ACHN (cell line): ENCODE measurements around the gene MTR.
"Not testable (repeated sequence)": the region's sequence is repeated elsewhere in the genome, so short reads cannot be mapped to it uniquely, and the experiment has no call there.

Source experiments
- DNase-seq: peaks from one replicate; pipeline ENCODE4 v3.0.0-alpha.2; 2015
- in situ Hi-C: cut with HindIII; loops from 2 replicates; pipeline ENCODE4 v1.10.0; 2017; ENCODE audit warnings: low sequenced_read_pairs, low pct_ligation_motif_present, low pct_unique_long_range_greater_than_20kb

The MTR gene

GRCh38 chr1:236853921-236854604 lies 59.0 kb downstream of the MTR start:
- in situ Hi-C loops: no loop called here
- DNase-seq: no peak

GRCh38 chr1:236854605-236854983 lies 59.5 kb downstream of the MTR start:
- in situ Hi-C loops: no loop called here
- DNase-seq: peak; percentile 51

DNA sequence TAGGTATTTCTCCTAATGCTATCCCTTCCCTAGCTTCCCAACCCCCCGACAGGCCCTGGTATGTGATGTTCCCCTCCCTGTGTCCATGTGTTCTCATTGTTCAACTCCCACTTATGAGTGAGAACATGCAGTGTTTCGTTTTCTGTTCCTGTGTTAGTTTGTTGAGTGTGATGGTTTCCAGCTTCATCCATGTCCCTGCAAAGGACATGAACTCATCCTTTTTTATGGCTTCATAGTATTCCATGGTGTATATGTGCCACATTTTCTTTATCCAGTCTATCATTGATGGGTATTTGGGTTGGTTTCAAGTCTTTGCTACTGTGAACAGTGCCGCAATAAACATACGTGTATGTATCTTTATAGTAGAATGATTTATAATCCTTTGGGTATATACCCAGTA lies 61.6 kb downstream of the MTR start:
- DNase-seq, in situ Hi-C loops: not testable (repeated sequence)

GRCh38 chr1:236858165-236858564 lies 63.1 kb downstream of the MTR start:
- in situ Hi-C loops: no loop called here
- DNase-seq: no peak

DNA sequence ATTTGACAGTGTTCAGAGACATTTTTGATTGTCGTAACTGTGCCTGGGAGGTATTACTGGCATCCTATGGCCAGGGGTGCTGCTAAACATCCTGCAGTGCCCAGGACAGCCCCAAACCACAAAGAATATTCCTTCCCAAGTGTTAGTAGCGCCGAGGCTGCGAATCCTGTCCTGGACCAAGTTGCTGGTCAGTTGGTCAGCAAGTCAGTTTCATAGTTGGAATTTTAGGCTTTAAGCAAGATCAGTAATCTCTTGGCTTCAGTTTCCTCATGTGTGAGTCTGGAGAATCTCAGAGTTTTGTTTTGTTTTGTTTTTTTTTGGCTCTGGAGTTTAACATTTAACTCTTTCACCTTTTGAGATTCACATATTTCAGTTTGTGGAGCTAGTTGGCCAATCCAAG lies 65.0 kb downstream of the MTR start:
- in situ Hi-C loops: no loop called here
- no peak for DNase-seq

DNA sequence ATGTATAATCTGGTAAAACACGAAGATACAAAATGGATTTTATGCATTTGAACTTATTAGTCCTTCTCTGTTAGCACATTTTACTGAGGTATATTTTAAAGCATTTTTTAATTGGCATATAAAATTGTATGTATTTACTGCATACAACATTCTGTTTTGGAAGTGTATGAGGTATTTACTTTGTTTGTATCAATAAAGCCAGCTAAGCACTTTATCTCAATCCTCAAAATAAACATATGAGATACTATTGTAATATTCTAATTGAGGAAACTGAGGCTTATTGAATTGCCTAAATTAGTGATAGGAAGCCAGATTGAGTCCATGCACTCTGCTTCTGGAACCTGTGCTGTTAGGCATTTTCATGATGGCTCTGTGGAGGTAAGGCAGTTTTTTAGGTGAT lies 65.6 kb downstream of the MTR start:
- in situ Hi-C loops: no loop called here
- DNase-seq: no peak

GRCh38 chr1:236861560-236862218 lies 66.6 kb downstream of the MTR start:
- in situ Hi-C loops: no loop called here
- DNase-seq: no peak

DNA sequence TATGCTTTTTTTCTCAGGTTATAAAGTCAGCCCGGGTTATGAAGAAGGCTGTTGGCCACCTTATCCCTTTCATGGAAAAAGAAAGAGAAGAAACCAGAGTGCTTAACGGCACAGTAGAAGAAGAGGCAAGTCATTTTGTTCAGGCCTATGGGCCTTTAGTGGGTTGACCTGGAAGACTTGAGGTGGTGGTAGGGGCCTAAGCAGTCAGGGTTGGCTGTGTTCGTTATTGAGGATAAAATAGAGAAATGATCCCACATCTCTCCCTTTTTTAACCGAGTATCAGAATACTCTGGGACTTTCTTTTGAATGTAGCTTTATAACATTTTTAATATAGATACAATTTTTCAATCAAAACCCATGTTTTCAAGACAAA lies 67.1 kb downstream of the MTR start:
- no peak for DNase-seq
- in situ Hi-C loops: no loop called here

- in situ Hi-C loops: no loop called here
- peak; percentile 72 for DNase-seq
These were observed 67.6 kb downstream of the MTR start for GRCh38 chr1:236862615-236863211.

- in situ Hi-C loops: no loop called here
- no peak for DNase-seq
These were observed 69.1 kb downstream of the MTR start for GRCh38 chr1:236864211-236864610.

- no peak for DNase-seq
- in situ Hi-C loops: no loop called here
These were observed 70.1 kb downstream of the MTR start for GRCh38 chr1:236864996-236865817.

GRCh38 chr1:236865818-236866155 lies 70.7 kb downstream of the MTR start:
- in situ Hi-C loops: no loop called here
- DNase-seq: no peak

DNA sequence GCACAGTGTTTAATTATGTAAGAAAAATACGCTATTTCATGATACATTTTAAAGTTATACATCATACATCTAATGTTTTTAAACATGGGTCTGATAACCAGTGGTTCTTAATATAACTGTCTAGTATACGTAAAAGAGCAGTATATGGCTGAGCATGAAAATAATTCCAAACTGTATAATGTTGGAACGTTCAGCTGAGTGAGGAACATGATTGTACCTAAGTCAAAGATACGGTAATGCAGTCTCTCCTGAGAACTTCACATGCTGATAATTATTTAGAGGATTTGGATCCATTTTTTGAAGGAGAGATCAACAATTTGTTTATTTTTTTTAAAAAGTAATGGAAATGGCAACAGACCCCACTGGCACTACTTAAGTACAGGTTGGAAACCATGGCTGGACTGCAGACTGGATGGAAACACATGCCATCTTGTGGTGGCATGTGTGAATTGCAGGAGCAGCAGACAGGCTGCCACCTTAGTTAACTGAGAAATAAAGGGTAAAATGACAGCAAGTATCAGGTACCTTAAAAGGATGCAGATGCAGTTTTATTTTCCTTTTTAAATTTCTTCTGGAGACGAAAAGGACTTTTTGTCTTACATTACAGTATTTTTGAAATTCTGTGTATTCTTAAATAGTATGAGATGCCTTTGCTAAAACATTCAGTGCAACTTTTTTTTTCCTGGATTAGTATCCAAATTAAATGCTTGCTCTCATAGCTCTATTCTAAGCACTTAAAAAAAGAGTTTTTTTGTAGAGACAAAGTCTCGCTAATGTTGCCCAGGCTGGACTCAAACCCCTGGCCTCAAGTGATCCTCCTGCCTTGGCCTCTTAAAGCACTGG lies 73.8 kb downstream of the MTR start:
- DNase-seq: peak; percentile 68
- in situ Hi-C loops: no loop called here

DNA sequence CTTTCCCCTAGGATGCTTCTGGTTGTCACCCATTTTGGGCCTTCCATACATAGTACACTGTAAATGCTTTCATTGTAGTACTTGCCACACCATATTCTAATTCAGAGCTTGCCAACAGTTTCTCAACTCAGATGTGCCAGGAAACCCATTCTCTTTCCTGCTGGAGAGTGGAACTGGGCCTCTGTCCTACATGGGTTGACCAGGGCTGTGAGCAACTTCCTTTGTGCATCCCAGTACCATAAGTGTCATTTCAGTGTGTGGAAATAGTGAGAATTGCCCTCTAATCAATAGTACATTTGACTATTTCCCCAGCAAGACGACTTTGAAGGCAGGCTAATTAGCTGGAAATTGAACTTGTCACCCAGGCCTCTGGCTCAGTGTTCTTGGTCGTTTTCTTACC lies 74.8 kb downstream of the MTR start:
- in situ Hi-C loops: no loop called here
- no peak for DNase-seq

- in situ Hi-C loops: no loop called here
- DNase-seq: no peak
These were observed 75.6 kb downstream of the MTR start for GRCh38 chr1:236870721-236871120.

GRCh38 chr1:236872075-236872666 lies 77.1 kb downstream of the MTR start:
- no peak for DNase-seq
- in situ Hi-C loops: no loop called here

GRCh38 chr1:236875975-236876374 lies 80.9 kb downstream of the MTR start:
- no peak for DNase-seq
- in situ Hi-C loops: no loop called here

DNA sequence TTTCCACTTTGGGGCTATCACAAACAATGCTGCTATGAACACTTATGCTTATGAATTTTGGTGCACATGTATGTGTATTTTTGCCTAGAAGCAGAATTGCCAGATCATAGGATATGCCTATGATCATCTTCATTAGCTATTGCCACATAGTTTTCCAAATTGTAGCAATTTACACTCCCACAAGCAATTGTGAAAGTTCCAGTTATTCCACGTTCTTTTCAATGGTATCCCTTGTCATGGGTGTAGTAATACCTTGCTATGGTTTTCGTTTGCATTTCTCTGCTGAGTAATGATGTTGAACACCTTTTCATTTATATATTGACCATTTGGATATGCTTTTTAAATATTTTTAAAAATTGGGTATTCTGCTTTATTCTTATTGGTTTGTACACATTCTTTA lies 82.6 kb downstream of the MTR start:
- no peak for DNase-seq
- in situ Hi-C loops: no loop called here
